Left renal pelvis (tissue), 4 donors: ENCODE results near the gene SLC38A4. TPM values are rescaled to one million over a fixed set of nuclear protein-coding genes. Genes with fewer than 3 reads are reported as not detected.

Experiments
- DNase-seq, 4 donors: peaks; one replicate each; pipeline ENCODE4 v3.0.0-alpha.2; 2013; ENCODE audit warnings: low read depth in 4 of 4, low spot score in 3 of 4
- polyA plus RNA-seq, 4 donors: library from polyadenylated mRNA; unstranded; fragments of 120-200 nt; gene quantifications; one replicate each; pipeline ENCODE4 v1.2.1, GENCODE V29; 2013; ENCODE audit not compliant: insufficient read length in 4 of 4

SLC38A4 gene
- polyA plus RNA-seq, 4 donors, result 2.7 to 28.0 (median 26.7) TPM

DNA sequence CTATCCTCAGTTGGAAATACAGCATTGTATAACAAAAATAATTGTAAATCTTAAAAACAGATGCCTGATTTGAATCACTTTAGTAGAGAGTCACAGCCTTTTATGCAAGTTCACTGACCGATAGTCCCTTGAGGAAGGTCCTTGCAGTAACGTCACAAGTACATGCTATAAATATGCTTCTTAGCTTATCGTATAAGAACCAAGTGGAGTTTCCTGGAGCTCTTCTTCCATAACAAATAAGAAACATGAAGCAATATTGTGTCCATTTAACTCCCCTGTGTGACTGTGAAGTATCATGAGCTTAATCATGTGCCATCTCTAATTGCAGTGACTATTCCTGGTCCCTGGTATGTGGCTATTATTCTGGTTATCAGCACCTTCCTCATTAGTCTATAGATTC lies 107.9 kb downstream of the SLC38A4 start:
- no peak for DNase-seq

DNA sequence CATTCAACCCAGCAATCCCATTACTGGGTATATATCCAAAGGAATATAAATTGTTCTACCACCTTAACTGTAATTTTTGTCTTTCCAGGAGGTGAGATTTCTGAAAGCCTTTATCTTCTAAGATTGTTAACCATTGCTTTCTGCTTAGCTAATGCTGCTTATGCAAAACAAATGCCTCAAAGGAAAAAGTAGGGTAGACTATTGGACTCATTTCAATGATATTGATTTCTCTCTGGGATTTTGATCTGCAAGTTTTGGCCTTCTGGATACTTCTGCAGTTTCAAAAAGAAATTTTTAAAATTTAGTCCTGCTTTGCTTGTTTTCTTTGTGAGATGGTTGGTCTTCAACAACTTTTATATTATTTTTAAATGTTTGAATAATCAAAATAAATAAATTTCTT lies 108.6 kb downstream of the SLC38A4 start:
- DNase-seq, result no peak
